Measurements from ENCODE around the gene TSC22D3.

The TSC22D3 gene

DNA sequence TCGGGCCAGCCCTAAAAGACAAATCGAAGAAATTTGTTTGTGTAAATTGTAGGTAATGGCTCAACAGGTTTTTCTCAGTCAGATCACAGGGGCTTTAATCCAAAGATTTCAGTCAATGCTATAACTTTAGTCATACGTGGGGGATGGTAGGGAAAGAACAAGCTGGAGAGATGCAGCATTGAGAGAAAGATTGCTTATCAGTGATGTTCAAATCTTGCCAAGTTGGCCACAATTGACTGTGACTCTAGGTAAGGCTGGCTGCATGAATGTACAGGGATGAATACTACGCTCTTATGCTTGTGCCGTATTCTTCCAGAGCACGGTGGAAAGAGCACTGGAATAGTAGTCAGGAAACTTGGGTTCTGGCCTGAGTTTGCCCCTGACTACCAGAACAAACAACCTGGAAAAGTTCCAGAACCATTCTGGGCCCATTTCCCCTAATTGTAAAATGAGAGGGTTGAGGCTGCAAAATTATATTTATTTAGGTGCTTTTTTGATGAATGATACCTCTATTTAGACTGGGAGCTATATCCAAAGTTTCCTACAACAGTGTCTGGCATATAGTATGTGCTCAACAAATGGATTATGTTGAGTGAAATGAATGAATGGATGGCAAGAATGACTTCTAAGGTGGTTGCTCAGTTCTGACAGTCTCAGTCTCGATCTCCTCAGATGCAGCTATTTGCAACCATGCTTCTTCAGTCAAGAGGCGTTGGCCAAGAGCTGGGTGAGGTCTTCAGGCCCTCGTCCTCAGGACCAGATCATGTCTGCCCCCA is 44.4 kb downstream of the TSC22D3 start:
- no peak for DNase-seq (ENCODE audit: low read depth, low spot score)

DNA sequence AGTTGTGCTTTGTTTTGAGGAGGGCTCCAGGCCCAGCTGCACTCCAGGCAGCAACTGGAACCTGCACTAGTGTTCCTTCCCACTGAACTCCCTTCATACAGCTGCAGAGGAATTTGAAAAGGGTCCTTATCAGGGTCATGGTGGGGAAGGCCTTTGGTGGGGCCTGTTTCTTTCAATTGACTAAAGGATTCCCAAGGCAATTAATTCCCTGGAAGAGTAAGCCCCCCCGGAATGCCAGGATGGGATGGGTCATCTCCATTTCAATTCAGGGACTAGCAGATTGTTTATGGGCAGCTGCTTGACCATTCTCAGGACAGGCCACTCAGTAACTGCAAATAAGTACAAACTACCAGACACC is 45.3 kb downstream of the TSC22D3 start:
- DNase-seq (ENCODE audit: low read depth, low spot score), result no peak

DNA sequence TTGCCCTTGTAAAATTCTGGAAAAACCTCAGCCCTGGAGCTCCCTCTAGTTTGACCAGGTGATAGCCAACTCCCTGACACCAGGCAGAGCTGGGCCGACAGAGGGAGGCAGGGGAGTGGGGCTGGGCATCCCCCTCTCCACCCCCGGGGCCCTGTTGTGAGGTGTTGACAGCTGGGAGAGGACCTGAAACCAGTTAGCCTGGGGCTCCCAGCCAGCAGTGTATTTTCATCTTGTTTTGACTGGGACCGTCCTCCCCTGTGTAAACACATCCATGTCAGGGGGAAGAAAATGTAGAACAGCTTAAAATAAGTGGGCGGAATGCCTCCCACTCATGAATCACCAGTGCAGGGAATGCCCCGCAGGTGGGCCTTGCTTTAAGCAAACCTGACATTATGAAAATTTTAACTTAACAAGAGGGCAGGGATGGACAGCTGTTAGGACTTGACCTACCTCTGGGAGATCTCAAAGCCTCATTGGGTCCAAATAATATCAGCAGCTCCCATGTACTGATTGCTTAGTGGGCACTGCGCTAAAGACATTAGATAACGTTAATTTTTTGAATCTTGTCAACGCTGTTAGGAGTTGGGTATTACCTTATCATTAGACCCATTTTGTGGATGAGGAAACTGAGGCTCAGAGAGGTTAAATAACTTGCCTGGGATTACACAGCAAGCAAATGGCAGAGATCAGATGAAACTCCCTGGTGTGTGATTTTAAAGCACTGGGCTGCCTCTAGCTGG is 45.9 kb downstream of the TSC22D3 start:
- DNase-seq (ENCODE audit: low read depth, low spot score), result no peak

GRCh38 chrX:107728371-107729099 is 47.1 kb downstream of the TSC22D3 start:
- no peak for DNase-seq (ENCODE audit: low read depth, low spot score)

GRCh38 chrX:107726816-107727534 is 48.6 kb downstream of the TSC22D3 start:
- DNase-seq (ENCODE audit: low read depth, low spot score), result no peak

- no peak for DNase-seq (ENCODE audit: low read depth, low spot score)
Measured at GRCh38 chrX:107725761-107726555, 49.6 kb downstream of the TSC22D3 start.

DNA sequence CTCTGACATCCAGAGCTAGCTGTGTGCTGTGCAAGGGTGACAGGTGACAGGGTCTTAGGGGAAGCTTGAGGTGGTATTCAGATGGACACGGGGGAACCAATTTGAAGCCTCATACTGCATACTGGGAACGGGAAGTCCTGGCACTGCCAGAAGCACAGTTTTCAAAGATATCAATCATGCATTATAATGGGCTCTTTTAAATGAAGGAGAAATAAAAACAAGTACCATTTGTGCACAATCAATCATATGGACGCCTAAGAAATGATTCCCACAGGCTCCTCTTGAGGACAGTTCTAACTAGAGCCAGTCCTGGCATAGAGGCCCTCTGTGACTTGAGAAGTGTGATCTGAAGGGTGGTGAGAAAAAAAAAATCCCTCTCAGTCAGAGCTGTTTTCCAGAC is 50.9 kb downstream of the TSC22D3 start:
- no peak for DNase-seq (ENCODE audit: low read depth, low spot score)

DNA sequence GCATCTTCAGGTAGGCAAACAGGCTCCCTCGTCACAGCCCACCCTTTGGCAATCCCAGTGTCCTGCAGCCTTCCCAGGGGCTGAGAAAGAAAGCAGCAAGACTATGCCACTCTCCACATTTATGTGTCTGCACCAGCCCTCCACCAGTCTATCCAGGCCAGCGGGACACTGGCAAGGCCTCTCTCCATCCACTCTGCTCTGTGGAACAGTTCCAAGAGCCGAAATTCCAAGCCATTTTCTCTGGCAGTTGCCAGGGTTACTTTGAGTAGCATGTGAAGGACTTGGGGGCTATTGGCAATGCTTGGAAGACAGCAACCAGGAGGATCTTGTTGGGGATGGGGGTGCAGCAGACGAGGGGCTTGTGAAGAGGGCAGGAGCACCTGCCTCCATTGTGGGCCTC is 52.1 kb downstream of the TSC22D3 start:
- DNase-seq (ENCODE audit: low read depth, low spot score), result no peak

DNA sequence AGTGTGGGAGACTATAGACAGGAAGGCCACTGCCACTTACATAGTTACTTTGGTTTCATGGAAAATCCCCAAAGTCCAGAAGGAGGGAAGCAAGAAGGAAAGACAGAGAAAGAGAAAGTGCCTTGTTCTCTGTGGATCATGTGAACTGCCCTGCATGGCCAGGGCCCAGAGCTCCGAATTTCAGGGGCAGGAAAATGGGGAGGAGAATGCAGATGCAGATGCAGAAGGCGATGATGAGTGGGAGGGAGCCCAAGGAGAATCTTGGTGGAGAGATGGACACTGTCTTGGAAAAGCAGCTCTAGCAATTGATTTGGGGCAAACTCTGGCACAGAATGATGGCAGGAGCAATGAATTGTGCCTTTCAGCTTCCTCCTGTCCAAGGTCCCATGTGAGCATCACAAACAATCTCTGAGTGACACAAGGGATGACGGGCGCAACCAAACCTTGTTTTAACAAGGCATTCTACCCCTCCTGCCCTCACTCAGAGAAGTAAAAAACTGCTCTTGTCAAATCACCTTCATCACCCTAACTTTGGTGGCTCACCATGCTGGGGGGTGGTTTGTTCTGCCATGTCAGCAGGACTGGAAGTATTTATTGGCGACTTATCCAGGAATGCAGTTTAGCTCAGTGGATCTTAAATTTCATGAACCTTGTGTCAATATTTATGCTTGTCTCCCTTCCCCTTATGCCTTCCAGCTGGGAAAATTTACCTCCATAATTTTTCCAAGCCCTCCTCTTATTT is 53.5 kb downstream of the TSC22D3 start:
- no peak for DNase-seq (ENCODE audit: low read depth, low spot score)

DNA sequence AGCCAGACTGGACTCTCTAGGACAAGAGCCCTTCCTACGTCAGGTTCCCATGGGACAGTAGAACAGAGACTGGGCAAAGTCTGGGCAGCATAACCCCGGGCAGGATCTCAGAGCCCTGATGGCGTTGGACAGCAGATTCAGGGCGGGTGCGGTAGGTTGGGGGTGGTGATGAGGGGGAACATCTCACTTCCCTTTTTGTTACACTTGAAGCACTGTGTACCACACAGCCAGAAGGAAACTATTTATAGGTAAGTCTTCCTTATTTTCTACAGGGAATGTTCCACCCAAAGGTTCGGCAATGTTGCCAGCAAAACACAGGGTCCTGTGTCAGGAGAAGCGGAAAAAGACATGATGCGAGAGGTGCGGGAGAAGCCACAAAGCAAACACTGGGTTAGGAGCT is 54.3 kb downstream of the TSC22D3 start:
- DNase-seq (ENCODE audit: low read depth, low spot score), result no peak

- peak; percentile 59 for DNase-seq (ENCODE audit: low read depth, low spot score)
Measured at GRCh38 chrX:107718156-107718621, 57.4 kb downstream of the TSC22D3 start.

- DNase-seq (ENCODE audit: low read depth, low spot score), result peak; percentile 77
Measured at GRCh38 chrX:107716816-107717700, 58.5 kb downstream of the TSC22D3 start.

DNA sequence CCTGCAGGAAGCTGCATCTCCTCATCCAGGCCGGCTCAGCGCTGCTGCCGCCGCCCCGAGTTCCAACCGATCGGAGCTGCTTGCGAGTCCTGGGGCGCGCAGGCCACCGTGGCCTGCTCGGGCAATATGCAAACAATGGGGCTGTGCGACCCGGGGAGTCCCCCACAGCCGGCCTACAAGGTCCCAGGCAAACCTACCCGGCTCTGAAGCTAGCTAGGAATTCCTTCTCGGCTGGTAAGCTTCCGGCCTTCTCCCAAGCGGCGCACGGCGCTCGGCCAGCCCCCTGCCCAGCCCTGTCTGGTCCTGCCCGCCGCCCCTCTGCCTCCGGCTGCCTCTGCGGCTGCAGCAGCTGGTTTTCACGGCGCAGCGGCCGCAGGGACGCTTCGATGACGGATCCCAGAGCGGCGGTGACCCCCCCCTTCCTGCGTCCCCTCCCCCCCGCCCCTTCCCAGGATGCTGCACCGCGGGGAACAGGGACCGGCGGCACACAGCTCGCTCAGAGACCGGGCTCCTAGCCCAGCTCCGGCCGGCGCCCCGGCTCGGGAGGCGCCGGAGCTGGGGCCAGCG is 59.4 kb downstream of the TSC22D3 start:
- no peak for DNase-seq (ENCODE audit: low read depth, low spot score)

- DNase-seq (ENCODE audit: low read depth, low spot score), result no peak
Measured at GRCh38 chrX:107715331-107716117, 60.1 kb downstream of the TSC22D3 start.

DNA sequence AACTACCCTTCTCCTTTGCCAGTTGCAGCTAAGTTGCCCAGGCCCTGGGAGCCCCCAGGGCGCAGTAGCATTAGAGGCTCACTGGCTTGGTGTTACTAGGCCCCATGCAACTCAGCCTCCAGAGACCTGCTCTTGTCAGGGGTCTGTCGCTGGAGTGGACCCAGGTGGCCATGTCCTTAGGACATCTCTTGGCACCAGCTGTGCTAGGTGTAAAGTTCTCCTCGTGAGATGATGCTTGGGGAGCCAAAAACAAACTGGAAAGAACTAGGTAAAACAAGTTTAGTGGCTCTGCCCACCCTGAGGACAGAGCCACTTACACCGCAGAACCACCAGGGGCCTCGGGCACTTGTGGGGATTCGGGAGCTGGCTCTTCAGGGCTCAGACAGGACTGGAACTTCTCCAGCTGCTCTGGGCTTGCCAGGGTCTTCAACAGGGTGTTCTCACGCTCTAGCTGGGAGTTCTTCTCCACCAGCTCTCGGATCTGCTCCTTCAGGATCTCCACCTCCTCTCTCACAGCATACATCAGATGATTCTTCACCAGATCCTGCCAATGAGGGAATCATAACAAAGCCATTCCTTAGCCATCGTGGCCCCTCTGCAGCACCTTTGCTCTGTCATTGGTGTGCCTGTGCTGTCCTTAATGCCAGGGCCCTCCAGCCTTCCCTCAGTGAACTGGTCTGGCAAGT is 61.2 kb downstream of the TSC22D3 start:
- DNase-seq (ENCODE audit: low read depth, low spot score), result no peak

- no peak for DNase-seq (ENCODE audit: low read depth, low spot score)
Measured at GRCh38 chrX:107713543-107714205, 61.9 kb downstream of the TSC22D3 start.

GRCh38 chrX:107713203-107713542 is 62.4 kb downstream of the TSC22D3 start:
- no peak for DNase-seq (ENCODE audit: low read depth, low spot score)
